ENCODE results near the gene TLL2.
A peak's percentile ranks its signal among the peaks of the same experiment; 100 is the strongest.

The TLL2 gene

DNA sequence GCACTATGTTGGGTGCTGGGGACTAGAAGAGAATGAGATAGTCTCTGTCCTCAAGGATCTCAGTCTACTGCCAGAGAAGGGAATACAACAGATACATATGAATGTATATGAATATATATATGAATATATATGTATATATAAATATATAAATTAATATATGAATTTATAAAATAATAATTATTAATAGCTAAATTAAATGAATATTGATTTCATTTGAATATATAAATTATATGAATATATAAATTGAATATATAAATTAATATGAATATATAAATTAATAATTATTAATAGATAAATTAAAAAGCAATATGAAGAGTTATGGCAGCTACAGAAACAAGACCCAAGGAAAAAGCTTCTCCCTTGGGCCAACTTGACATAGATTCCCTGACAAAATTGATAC, 95.1 kb downstream of the TLL2 start:
- DNase-seq, result no peak

DNA sequence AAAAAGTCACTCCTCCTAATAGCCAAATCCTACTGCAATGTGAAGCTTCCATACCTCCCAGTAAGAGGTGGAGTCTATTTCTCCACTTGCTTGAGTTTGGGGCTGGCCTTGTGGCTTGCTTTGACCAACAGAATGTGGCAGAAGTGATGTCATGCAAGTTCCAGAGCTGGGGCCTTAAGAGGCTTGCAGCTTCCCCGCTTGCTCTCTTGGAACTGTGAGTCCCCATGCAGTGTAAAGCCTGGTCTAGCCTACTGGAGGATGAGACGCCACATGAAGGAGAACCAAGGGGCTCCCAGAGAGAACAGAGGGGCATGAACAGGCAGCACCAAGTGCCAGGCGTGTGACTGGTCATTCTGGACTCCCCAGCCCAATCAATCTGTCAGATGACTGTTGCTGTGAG, 96.3 kb downstream of the TLL2 start:
- no peak for DNase-seq

DNA sequence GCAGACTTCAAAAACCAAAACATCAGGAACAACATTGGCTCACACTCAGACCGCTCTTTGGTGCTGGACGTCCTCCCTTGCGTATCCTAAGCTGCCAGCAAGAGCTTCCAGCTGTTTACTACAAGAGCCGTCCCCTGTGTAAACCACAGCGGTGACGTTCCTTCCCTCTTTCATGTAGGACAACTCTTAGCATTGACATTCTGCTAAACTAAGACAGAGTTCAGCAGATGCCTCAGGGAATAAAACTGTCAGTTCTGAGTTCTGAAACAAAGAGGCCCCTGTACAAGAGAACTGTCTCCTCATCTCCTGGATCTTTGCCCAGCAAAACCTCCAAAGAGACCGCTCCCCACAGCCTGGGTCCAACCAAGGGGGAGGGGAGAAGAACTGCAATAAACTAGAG, 97.1 kb downstream of the TLL2 start:
- DNase-seq, result no peak

- no peak for DNase-seq
These were observed 97.7 kb downstream of the TLL2 start for GRCh38 chr10:96415891-96416554.

GRCh38 chr10:96415150-96415890, 98.4 kb downstream of the TLL2 start:
- DNase-seq, result no peak

GRCh38 chr10:96414303-96414702, 99.4 kb downstream of the TLL2 start:
- DNase-seq, result no peak

DNA sequence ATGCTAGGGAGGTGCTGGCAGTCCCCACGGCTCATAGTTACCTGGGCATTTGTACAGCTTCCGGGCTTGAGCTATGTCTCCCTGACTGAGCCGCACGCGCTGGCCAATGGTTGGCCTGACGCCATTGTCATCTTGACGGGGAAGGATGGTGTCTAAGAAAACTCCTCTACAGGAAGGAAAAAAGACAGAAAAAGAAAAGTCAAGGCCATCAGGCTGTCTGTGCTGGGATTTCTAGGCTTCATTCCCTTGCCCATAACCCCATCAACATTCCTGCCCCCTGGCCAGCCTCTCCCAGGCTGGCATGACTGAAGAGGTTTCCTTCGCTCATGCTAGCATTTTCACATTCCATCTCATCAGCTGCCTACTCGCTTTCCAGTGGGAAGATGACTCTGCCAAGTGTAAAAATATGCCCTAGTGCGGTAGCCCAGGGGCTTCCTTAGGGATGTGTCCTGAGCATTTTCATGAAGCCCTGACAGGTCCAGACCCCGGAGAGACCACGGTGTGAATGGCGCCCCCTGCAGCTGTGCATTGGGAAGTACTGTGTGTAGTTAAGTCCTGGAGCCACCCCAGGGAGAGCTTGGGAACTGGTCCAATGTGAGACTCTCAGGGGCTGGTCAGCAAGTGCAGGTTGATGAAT, 100.5 kb downstream of the TLL2 start:
- no peak for DNase-seq

- no peak for DNase-seq
These were observed 101.9 kb downstream of the TLL2 start for GRCh38 chr10:96411716-96412320.

DNA sequence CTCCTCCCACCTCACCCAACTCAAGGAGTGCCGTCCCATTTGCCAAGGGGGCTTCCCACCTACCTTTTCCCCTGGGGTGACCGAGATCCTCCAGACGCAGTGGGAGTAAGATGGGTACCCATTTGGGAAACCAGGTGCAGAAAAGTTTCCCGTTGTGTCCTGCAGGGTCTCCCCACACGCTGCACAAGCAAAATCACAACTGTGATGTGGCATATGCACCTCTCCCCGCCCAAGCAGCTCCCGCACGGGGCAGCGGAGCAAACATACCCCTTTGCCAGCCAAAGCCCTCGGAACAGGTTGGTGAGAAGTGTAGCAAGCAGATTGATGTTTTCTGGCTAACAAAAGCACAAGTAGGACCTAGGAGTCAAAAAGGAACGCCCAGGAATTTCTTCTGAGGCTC, 103.4 kb downstream of the TLL2 start:
- no peak for DNase-seq

DNA sequence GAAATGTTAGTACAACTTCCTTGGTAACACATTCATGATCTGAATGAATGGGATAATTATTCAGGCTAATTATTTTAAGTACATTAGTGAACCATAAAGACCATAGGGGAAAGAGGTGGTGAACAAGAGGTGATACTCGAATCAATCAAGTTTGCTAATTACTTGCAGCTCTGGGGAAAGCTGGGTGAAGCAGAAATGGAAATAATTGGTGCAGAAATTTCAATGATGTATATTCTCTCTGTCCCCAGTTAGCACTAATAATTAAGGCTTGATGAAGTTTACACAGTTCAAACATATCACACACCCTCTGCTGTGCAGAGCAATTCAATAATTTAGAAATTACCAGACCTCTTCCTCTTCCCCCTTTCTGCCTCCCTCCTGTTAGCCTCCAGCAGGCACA, 105.5 kb downstream of the TLL2 start:
- no peak for DNase-seq

- no peak for DNase-seq
These were observed 106.1 kb downstream of the TLL2 start for GRCh38 chr10:96407560-96408069.

DNA sequence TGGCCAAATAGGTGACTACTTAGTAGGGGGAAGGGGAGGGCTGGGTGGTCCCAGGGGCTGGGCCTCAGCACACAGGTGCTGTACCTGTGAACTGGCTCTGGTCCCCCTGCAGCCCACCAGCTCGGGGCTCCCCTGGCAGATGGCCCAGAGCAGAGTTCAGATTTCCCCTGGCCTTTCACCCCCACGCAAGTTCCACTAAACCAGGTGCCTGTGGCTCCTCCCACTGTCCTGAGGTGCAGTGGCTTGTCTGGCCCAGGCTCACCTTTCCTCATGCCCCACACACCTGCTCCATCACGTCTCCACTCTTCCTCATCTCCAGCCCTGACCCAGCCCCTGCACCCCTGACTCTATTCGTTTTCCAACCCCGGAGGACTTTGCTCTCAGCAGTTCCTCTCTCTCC, 107.6 kb downstream of the TLL2 start:
- no peak for DNase-seq

- no peak for DNase-seq
These were observed 111.1 kb downstream of the TLL2 start for GRCh38 chr10:96402417-96403305.

- no peak for DNase-seq
These were observed 112.7 kb downstream of the TLL2 start for GRCh38 chr10:96401036-96401435.

DNA sequence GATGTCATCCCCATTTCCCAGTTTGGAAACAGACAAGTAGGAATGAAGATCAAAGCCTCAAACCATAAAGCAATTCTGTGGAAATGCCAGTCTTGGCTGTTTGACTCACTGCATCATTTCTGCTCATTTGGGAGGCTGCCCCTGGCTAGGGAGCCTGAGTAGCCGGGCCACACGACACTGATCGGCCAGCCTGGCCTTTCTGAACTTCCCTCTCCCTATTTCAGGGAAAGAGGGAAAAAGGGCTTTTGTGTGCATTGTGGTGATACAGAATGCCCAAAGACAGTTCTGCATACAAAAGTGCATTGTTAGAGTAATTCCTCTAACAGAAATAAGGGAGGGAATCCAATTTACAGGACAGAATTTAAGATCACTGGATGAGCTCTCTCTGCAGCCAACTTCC, 113.3 kb downstream of the TLL2 start:
- no peak for DNase-seq

DNA sequence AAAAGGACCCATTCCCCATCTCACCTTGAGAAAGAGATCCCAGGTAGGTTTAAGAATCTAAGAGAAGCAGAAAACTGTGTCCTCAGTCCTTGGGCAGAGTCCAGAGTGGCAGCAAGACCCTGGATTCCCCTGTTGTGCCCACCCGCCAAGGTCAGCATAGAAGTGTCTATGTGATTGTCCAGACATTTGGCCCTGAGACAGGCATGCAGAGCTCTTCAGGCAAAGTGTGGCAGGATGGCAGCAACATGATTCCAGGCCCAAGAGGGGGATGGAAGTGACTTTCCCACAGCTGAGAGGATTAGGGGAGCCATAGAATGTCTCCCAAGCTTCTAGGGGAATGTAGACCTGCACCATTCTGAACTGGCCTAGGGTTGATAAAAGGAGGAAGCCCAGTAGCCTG, 115.8 kb downstream of the TLL2 start:
- DNase-seq, result no peak

DNA sequence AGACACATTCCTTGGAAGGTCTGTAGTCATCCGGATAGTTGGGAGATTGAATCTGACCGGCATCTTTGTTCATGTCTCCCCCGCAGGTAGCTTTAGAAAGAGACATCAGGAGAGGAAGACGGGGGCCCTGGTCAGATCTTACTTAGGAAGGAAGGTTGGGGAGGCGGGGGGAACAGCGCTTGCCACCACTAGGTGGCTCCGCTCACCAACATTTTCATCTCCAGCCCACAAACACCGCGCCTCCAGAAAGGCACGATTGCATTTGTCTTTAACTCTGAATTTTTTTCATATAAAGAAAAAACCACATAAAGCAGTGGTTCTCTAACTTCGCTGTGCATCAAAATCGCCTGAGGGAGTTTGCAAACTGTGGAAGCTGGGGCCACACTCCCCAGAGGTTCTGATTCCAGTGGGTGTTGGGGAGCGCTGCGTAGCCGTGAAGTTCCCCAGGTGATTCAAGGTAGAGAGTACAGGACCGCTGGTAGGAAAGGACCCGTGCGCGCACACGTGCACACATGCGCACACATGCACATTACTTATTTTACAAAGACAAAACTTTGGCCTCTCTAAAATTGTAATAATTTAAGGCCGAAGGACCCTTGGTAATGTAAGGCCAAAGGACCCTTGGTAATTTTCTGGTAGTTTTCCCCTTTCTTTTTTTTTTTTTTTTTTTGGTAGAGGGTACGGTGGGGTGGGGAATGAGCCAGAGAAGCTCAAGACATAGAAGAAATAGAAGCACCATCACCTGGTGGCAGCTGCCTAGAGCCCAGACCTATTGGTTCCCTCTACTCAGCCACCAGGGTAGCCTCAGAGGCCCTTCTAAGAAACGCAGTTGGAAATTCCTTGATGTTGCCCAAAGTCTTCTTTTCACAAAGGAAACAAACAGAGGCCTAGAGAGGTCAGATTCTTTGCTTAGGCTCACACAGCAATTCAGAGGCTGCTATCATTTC, 117.5 kb downstream of the TLL2 start:
- DNase-seq, result peak; percentile 30

GRCh38 chr10:96390460-96390864, 123.3 kb downstream of the TLL2 start:
- no peak for DNase-seq

- DNase-seq, result no peak
These were observed 123.9 kb downstream of the TLL2 start for GRCh38 chr10:96389785-96390184.

DNA sequence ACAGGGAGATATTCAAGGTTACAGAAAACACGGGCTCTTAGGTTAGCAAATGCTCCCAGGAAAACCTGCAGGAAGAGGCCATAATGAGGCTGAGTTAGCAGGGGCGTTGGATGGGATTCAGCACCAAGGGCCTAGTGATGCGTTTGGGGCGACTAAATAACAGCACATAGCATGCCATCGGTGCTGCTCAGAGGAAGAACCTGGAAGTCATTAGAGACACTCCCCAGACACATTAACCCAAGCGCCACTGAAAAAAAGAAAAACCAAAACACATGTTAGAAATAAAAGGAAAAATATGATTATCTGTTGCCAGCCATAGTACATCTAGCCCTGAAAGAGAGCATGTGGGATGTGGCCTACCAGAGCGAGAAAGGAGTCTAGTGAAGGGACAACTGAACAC, 126.1 kb downstream of the TLL2 start:
- DNase-seq, result no peak

DNA sequence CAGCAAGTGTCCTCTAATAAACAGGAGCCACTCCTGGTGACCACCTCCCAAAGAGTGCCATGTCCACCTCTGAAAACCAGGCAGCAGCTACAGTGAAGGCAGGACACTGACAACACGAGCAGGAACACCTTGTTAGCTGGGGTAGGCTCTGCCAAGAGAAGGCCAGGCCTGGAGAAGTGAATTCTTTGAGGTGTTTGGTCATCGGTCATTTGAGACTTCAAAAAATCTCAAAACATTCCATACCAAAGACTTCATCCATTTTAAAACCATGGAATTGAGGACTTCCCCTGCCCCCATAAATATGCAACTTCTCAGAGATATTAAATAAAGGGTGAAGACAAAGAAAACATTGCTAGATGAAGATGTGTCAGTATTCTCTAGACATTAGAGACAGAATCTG, 126.6 kb downstream of the TLL2 start:
- DNase-seq, result no peak
